AG09319 (cell line): ENCODE data around the gene THBD.

Experiments
- DNase-seq: peaks from one replicate; pipeline ENCODE4 v3.0.0-alpha.2; 2010; ENCODE audit warnings: low read depth; ENCODE audit errors: extremely low read depth
- TF ChIP-seq, protein P1 (sequence below): IDR thresholded peaks from 2 replicates; pipeline ENCODE4 v1.5.1; 2011; ENCODE audit warnings: low read depth, mild to moderate bottlenecking, inconsistent platforms, low read length, moderate library complexity

THBD gene

DNA sequence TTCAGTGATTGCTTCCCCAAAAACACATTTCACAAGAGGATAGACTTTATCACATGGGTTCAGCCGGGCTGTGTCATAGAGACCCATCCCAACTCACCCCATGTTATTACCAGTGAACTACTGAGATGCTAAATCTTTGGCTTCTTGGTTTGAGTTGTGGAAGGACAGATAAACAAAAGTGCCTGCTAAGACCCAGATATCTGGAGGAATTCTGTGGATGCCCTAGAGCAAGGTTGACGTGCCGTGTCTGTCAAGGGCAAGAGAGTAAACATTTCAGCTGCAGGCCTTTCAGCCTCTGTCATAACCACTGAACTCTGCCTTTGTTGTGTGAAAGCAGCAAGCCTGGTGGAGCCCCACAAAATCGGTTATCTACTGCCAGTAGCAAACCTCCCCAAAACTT is 11.2 kb upstream of the THBD start:
- DNase-seq, result no peak
- TF ChIP-seq, protein P1, sequence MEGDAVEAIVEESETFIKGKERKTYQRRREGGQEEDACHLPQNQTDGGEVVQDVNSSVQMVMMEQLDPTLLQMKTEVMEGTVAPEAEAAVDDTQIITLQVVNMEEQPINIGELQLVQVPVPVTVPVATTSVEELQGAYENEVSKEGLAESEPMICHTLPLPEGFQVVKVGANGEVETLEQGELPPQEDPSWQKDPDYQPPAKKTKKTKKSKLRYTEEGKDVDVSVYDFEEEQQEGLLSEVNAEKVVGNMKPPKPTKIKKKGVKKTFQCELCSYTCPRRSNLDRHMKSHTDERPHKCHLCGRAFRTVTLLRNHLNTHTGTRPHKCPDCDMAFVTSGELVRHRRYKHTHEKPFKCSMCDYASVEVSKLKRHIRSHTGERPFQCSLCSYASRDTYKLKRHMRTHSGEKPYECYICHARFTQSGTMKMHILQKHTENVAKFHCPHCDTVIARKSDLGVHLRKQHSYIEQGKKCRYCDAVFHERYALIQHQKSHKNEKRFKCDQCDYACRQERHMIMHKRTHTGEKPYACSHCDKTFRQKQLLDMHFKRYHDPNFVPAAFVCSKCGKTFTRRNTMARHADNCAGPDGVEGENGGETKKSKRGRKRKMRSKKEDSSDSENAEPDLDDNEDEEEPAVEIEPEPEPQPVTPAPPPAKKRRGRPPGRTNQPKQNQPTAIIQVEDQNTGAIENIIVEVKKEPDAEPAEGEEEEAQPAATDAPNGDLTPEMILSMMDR, result no peak

DNA sequence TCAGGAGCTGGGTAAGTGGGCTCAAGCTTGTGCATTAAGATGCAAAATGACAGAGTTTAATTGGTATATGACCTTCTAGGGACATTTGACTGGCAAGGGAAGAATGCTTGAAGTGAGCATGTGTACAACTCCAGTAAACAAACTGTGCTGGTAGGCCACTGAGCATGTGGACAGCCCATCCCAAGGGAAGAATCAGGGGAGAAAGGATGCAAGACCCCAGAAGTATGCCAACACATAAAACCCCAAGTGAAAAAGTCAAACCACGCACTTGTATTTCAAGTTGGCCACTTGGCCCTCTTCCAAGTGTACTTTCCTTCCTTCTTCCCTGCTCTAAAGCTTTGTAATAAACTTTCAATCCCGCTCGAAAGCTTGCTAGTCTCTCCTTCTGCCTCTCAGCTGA is 10.4 kb upstream of the THBD start:
- no peak for DNase-seq

DNA sequence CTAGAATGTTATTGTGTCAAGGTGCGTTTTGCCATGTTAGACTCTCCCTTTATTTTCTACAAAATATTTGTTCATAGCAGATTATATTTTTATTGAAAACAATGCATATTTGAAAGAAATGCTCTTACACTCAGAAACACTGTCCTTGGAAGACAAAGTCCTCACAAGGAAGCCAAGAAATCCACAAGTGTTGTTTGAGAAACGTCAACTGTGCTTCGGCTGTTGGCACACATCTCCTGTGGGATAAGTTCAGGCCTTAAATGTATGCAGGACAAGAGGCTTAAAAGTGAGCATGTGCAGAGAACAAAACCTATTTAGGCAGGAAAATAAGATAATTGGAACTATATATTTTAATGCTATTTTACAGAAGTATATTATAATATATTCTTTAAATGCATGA is 9.5 kb upstream of the THBD start:
- no peak for DNase-seq
- TF ChIP-seq, protein P1, result no peak

More for the DNA sequence above, 10.4 kb upstream of the THBD start:
- TF ChIP-seq, protein P1, result no peak

DNA sequence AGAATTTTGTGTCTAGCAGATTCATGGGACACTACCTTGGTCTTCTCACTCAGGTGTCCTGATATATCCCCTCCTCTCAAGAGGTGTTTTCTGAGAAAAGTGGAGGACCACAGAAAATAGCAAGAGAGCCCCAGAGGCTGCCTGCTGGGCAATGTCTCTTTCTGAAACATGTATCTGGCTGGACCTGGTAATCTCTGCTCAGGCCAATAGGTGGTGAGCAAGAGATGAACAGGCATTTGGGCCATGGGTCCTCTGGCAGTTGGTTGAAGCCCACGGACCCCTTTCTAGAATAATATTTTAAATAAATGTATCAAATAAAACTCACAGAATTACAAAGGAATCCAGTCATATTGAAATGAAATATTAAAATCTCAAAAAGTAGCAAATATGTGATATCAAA is 8.8 kb upstream of the THBD start:
- TF ChIP-seq, protein P1, result no peak
- DNase-seq, result no peak

DNA sequence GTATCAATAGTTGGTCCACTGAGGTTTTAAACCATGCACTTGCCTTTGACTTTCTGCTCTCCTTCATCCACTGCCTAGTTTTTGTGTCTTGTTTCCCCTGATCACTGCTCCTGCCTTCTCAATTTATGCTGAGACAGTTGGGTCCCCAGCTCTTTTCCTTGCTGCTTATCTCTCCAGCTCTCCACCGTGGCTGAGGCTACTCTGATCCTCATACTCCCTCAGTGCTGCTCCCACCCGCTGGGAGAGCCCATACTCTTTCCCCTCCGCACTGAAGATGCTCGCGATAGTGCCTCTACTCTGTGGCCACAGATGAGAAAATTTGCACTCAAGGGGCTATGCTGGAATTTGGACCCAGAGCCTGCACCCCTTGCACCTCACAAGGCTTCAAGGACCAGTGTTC is 3.4 kb upstream of the THBD start:
- TF ChIP-seq, protein P1, result no peak
- DNase-seq, result no peak

DNA sequence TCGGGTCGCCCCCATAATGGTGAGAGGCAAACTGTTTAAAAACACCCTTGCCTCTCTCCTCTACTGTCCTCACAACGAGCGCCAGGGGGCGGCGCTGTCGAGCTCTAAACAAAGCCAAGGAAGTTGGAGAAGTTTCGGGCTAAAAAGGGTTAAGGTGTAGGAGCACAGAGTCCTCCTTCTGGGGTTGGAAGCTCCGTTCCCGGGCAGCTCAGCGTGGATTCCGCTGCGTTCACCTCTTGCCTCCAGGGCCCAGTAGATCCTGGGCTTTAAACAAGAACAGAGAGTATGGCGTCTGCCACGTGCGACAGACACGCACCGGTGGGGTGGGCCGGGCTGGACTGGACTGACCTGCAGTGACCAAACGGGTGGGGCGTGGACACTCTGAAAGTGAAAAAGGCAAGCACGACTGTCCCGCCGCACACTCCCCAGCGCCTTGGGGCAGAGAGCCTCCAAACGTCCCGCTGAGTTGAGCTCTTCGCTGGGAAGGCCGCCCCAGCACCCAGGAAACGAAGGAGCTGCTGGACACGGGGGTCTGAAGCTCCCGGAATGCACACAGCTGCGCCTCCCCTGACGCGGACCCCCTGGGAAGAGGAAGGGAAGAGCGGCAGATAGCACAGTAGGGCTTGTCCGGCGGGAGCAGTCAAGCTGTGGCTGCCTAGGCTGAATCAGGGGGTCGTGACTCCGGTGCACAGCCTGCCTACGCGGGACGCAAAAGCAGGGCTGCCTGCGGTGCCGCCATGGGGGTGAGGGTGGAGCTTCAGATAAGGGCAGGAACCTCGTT is 1.6 kb upstream of the THBD start:
- TF ChIP-seq, protein P1, result peak; percentile 86
- peak; percentile 44 for DNase-seq

DNA sequence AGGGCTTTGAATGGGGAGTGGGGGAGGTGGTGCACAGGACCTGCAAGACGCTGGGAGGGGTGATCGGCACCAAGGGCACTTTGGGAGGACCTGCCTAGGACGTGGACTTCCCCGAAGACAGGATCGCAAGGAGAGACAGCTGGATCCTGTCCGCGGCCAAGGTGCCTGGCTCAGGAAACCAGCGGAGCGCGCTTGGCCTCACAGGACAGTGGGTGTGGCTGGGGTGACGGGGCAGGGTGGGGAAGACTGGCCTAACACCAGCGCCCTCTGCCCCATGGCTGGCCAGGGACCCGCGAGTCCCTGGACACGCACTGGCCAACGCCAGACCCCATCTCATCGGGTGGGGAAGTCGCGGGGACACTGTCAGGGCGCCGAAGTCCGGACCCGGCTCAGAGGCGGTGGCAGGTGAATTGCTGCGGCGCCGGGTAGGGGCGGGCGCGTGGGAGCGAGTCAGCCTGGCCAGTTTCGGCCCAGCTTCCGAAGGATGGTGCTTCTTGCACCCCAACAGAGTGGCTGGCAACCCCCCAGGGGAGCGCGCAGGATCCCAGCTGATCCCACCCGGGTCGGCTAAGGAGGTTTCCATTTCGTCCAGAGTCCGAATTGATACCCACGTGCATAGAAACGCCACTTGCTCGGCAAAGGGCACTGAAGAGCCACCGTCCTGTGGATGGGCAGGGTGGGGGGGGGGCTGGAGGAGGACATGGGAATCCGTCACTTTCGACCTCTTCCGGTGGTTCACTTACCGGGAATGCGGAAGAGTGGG is 785 bp upstream of the THBD start:
- no peak for DNase-seq
- TF ChIP-seq, protein P1, result no peak; the same call in 1 of the 2 replicates
